Retina (tissue), 1 donor: ENCODE results near the gene CD69.
A peak's percentile ranks its signal among the peaks of the same experiment; 100 is the strongest.
"Not testable (repeated sequence)": the region's sequence is repeated elsewhere in the genome, so short reads cannot be mapped to it uniquely, and the experiment has no call there.

Experiments
- DNase-seq: peaks from one replicate; pipeline ENCODE4 v3.0.0-alpha.2; 2016

Gene CD69

DNA sequence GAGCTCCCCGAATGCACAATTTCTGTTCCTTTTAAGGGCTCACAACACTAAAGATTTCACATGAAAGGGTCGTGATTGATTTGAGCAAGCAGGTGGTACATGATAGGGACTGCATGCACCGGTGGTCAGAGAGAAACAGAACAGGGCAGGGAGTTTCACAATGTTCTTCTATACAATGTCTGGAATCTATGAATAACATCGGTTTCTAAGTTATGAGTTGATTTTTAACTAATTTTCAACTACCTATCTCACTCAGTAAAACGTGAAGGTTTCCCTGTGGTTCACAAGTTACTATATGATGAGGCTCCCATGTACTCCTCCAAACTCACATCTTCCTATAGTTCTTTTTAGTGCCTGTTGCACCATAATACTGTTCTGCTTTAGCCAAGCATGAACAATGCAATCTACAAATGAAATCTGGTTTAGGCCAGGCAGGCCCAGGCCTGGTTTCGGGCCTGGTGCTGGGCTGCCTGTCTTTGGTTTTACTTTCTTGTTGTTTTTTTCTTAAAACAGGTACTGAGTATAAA lies 47.6 kb downstream of the CD69 start:
- DNase-seq = not testable (repeated sequence)

DNA sequence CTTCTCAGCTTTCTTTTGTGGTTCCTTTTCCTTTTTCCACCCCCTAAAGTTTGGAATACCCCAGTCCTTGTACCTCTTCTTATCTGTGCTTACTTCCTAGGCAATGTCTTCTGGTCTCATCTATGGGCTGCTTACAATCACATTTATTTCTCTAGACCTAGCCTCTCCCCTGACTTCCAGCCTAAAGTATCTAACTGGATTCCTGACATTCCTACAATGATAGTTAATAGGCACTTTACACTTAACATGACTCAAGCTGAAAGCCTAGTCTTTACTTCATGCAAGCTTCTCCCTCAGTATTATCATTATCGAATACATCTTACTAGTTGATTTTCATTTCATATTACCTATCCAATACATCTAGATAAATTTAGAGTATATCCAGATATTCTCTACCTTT lies 49.0 kb downstream of the CD69 start:
- no peak for DNase-seq

DNA sequence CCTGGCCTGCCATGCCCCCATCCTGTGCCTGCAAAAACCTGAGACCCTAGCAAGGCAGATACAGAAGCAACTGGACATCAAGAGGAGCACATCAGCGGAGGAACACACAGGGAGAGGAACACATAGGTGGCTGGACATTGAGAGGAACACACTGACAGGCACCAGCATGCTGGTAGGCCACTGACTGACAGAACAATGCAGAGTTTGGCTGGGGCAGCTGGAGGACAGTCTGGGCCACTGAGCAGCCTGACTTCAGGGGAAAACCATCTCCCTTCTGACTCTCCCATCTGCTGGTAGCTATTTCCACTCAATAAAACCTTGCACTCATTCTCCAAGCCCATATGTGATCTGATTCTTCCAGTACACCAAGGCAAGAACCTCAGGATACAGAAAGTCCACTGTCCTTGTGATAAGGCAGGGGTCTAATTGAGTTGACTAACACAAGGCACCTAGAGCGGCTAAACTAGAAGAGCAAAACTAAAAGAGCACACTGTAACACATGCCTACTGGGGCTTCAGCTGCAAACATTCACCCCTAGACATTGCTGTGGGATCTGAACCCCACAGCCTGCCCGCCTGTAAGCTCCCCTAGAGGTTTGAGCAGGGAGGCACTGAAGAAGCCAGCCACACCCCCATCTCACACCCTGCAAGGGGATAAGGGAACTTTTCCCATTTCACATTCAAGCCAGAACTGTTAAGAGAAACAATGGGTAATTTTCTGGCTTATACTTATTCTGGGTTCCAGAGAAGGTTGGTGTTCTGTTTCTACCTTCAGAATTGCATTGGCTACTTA lies 49.9 kb downstream of the CD69 start:
- no peak for DNase-seq

DNA sequence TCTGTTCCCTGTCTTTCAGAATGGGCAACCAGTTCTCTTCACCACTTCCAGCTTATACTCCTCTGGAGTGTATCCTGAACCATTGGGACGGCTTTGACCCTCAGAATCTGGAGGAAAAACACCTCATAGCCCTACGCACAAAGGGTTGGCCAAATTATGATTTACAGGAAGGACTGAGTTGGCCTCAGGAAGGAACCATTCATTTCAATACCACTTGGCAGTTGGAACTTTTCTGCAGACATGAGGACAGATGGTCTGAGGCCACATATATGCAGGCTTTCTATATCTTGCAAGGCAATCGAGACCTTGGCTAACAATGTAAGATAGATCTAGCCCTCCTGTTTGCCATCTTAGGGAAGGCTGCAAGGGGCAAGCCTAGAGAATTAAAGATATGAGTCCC lies 51.8 kb downstream of the CD69 start:
- DNase-seq = no peak

DNA sequence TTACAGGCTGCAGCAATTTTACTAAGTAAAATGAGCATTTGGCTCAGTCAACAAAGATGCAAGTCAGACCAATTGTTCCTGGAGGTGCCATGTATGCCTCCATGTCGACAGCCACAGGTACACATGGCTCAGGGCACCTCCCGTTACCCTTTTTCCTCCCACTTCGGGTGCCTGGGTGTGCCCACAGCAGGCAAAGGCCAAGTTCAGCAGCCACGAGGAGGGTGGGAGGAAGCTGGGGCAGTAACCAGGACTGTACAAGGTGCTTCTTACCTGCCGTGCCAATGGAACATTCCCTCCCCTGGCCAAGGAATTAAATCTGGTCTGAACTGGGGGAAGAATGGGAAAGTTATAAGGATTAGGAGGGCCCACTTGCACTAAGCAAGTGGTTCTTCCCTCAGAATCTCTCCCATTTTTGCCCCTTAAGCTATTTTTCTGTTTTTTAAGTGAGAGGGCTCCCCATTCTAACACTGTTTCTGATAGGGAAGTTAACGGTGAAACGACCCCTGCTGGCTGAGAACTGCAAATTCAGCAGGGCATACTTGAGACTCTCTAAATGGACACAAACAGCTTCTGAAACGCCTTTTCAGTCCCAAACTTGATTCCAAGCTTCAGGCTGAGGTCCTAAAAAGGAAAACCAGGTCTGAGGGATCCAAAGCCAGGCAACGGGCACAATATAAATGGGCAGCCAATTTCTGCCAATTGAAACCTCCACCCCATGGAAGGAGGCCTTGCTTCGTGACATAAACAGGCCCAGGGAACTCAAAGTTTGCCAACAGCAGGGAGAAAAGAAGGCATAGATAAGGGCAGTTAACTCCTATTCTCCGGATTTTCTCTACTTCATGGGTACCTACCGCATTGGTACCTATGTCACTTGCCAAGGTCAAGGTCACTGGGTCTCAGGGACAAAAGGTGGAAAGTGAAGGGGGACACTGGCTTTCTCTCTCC lies 52.6 kb downstream of the CD69 start:
- DNase-seq = peak; percentile 45

DNA sequence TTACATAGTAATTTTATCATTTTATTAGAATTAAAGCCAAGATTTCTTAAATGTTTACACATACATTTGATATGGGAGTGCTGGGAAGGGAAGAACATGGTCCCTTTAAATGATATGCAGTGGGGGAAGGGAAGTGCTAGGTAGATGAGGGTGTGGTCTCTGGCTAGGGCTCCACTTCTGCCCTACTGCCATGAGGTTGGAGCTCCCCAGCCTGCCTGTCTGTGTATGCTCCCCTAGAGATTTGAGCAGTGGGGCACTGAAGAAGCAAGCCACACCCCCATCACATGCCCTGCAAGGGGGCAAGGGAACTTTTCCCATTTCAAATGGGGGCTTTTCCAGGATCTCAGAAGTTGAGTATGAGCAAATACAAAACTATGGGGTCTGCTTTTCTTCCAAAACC lies 53.3 kb downstream of the CD69 start:
- no peak for DNase-seq

DNA sequence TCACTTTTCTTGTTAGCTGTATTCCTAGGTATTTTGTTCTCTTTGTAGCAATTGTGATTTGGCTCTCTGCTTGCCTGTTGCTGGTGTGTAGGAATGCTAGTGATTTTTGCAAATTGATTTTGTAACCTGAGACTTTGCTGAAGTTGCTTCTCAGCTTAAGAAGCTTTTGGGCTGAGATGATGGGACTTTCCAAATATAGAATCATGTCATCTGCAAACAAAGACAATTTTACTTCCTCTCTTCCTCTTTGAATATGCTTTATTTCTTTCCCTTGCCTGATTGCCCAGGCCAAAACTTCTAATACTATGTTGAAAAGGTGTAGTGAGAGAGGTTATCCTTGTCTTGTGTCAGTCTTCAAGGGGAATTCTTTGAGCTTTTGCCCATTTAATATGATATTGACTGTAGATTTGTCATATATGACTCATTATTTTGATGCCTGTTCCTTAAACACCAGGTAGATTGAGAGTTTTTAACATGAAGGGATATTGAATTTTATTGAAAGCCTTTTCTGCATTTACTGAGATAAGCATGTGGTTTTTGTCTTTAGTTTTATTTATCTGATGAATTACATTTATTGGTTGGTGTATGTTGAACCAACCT lies 54.5 kb downstream of the CD69 start:
- no peak for DNase-seq

DNA sequence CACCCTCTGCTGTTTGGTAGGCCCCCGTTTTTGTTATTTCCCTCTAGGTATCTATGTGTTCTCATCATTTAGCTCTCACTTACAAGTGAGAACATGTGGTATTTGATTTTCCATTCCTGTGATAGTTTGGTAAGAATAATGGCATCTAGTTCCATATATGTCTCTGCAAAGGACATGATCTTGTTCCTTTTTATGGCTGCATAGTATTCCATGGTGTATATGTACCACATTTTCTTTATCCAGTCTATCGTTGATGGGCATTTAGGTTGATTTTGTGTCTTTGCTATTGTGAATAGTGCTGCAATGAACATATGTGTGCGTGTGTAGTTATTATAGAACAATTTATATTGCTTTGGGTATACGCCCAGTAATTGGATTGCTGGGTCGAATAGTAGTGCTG lies 56.1 kb downstream of the CD69 start:
- not testable (repeated sequence) for DNase-seq
